Measurements from ENCODE around the gene CTDSPL2.

Gene CTDSPL2

GRCh38 chr15:44570361-44570760 is 142.9 kb downstream of the CTDSPL2 start:
- Mint-ChIP-seq H3K4me3 (no peak overlapping the region), H3K36me3 (ENCODE audit: low read depth) (peaks cover 85% of the 10 kb centered on the region), H3K27me3 (no peaks in the 10 kb centered on the region), H3K9me3 (no peaks in the 10 kb centered on the region), H3K27ac (peak overlapping the region; percentile 80), H3K4me1 (ENCODE audit: low read depth) (no peaks in the 10 kb centered on the region)
- no peak for DNase-seq

GRCh38 chr15:44573386-44573785 is 146.0 kb downstream of the CTDSPL2 start:
- Mint-ChIP-seq H3K4me3 (no peak overlapping the region), H3K27ac (peak overlapping the region; percentile 44), H3K36me3 (ENCODE audit: low read depth) (peaks cover 63% of the 10 kb centered on the region), H3K9me3 (no peaks in the 10 kb centered on the region), H3K4me1 (ENCODE audit: low read depth) (peaks cover 2% of the 10 kb centered on the region), H3K27me3 (no peaks in the 10 kb centered on the region)
- no peak for DNase-seq

DNA sequence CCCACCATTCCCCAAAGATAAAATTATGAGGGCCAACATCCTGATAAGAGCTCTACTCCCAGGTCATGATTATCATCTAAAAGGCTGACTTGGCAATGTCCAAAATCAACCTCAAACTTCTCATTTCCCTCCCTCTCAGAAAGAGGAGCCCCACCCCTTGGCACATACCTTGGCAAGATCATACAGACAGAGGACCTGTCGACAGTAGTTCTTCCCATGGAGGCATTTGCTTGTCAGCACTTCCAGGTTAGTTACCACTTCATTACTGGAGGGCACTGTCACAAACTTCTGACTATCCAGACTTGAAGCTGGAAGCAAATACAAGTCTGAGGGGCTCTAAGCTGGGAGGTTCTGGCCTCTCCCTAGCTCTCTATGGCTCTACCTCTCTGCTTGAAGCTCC is 147.3 kb downstream of the CTDSPL2 start:
- H3K4me3 Mint-ChIP-seq, result no peak overlapping the region
- no peaks in the 10 kb centered on the region for H3K9me3 Mint-ChIP-seq
- H3K27ac Mint-ChIP-seq, result peak overlapping the region; percentile 75
- H3K36me3 Mint-ChIP-seq (ENCODE audit: low read depth), result peaks cover 62% of the 10 kb centered on the region
- DNase-seq, result no peak
- H3K27me3 Mint-ChIP-seq, result no peaks in the 10 kb centered on the region
- peaks cover 7% of the 10 kb centered on the region for H3K4me1 Mint-ChIP-seq (ENCODE audit: low read depth)

All from activated T-cell treated with anti-CD3 and anti-CD28 coated beads, Interleukin-2, amount 50 U/mL, for 24 hours (primary cell).